HG03108 (cell line): ENCODE data around the gene GRN.
"Not testable (repeated sequence)": the region's sequence is repeated elsewhere in the genome, so short reads cannot be mapped to it uniquely, and the experiment has no call there.

ENCODE experiments used
- ATAC-seq: cut with Tn5 transposase; IDR thresholded peaks from one replicate; pipeline ENCODE4 v1.9.1; 2021; ENCODE audit warnings: moderate library complexity; ENCODE audit not compliant: unreplicated experiment

The GRN gene

DNA sequence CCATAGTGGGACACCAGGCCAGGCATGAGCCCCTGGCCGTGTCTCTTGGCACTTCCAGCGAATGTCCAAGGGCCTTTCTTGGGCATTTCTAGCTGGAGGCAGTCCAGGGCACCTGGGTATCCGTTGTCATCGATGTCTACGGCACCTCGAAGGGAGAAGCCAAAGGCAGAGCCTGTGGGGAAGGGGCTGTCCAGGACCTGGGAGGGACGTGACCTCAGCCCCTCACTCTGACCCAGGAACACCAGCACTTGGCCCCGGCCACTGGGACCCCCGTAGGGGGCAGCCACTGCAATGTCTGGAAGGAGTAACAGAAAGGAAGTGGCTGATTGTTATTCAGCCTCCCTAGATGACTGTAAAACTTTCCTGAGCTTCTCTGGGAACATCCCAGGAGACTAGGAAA lies 35.7 kb downstream of the GRN start:
- no peak for ATAC-seq

DNA sequence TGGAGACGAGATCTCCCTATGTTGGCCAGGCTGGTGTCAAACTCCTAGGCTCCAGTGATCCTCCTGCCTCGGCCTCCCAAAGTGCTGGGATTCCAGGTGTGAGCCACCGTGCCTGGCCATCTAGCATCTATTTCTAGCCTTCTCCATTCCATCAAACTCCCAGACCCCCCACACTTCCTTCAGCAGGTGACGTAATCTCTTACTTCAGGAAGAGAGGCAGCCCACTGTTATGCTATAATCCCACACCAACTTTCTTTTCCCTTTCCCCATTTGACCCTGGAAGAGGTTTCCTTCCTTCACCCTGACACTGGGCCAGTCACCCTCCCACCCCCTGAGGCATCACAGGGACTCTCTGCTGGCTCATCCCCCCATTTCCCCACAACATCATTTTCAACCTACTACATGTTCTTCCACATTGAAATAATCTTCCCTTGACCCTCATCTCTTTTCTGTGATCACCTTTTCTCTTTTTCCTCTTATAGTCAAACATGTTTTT lies 36.8 kb downstream of the GRN start:
- no peak for ATAC-seq

DNA sequence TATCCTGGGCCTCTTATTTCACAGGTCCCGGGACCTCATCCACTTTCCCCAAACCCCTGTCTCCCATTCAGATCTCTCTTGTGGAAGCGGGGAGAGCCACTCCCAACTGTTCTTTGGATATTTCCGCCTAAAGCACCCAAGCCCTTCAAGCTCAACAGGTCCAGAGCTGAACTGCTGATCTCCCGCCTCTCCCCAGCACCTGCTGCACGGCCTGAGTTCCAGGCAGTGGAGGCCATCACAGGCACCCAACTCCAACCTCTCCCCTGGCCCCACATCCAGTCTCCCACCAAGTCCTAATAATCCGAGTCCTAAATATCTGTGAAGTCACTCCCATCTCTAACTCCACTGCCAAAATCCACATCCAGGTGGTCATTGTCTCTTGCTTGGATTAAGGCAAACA lies 37.8 kb downstream of the GRN start:
- ATAC-seq: no peak

DNA sequence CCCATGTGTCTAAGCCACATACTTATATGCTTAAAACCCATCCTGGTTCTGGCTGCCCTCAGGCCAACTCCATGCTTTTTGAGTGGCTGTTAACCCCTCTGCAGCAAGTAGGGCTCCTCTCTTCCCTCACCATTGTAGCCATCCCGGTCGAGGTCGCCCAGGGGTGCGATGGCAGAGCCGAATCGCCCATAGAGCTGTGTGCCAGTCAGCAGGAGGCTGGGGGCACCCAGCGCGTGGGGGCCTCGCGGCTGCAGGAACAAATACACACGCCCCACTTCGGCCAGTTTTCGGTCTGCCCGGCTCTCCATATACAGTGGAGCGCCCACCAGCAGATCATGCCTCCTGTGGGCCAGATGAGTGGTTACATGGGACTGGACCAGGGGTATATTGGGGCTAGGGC lies 38.3 kb downstream of the GRN start:
- ATAC-seq: no peak

DNA sequence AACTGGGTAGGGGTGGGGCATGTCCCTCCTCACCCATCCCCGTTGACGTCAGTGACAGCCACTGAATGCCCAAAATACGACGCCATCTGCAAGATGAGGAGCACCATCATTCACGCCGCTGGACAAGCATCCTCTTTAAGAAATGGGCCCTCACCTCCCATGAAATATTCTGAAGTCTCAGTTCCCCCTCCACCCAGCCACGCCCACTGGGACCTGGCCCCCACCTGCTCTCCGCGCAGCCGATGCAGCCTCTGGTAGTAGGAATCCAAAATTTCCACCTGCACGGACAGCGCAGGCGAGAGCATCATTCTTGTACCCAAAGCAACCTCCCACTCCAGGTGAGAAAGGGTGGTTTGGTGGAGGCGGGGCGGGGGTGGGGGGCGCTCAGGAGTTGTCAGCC lies 38.8 kb downstream of the GRN start:
- ATAC-seq: no peak

DNA sequence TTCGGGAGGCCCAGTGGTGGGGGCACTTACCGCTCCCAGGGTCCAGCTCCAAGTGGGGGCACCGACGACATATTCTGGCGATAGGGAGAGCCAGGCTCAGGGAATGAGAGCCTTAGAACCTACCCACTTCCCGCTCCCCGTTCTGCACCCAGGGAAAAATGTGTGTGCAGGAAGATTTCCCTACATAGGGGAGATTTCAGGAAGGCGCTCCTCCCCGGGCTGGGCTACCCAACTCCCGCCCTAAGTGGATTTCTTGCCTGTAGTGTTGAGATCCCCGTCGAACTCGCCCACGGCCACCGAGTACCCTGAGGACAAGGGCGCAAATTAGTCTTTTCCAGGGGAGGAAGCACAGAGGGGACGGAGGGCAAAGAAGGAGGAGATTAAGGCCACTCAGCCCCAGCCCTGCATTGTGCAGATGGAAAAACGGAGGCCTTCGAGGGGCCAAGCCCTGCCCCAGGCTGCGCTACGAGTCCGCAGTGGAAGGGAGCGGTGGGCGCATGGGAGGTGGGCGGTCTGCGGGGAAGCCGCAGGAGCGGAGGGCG lies 39.2 kb downstream of the GRN start:
- no peak for ATAC-seq

DNA sequence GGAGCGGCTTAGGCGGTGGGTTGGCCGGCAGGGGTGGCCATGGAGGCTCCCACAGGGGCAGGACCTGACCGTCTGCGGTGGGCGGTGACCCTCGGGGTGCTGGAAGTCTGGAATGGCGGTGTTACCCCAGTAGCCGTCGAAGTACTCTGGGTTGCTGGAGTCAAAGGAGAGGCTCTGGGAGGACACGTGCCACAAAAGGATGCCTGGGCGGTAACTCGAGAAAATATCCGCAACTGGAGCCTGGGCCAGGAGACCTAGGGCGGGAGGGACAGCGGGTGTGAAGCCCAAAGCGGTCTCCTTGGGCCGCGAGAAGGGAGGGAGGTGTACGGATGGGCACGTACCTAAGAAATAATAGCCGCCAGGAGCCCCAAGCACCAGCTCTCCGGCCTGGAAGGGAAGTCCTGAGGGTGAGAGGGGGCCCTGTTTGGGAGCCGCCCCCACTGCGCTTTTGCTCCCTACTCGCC lies 39.8 kb downstream of the GRN start:
- no peak for ATAC-seq

DNA sequence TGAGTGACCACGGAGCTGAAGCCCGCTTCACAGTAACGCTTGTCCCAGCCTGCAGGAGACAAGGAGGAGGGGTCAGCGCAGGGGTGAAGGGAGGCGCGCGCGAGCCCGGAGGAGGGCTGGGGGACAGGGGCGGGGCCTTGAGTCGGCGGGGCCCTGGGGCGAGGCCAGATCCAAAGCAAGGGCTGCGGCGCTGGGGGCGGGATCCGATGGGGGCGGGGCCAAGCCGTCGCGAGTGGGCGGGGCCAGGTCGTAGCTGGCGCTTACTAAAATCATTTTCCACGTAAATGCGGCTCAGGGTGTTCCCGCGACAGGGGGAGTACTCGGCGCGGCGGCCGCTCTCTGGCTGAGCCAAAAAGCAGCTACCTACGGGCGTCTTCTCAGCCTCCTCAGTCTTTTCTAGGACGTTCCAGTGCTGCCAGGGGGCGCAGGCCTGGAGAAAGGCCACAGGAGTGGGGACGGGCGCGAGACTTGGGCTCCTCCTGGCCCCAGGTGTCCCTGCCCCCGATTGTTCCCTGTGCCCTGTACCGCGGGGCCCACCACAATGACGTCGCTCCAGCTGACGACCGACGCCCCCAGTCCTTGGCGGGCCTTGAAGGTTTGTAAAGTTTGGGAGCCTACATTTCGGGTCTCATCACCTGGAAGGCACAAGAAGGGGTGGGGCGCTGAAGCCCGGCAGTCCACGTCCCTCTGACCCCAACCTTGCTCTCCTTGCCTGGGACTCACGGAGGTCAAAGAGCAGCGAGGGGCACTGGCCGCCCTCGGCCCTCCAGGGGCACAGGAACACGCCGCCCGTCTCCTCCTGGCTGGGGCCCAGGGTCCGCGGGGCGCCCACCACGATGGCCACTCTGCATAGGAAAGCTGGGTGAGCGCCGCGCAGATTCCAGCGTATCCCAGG lies 40.4 kb downstream of the GRN start:
- no peak for ATAC-seq

DNA sequence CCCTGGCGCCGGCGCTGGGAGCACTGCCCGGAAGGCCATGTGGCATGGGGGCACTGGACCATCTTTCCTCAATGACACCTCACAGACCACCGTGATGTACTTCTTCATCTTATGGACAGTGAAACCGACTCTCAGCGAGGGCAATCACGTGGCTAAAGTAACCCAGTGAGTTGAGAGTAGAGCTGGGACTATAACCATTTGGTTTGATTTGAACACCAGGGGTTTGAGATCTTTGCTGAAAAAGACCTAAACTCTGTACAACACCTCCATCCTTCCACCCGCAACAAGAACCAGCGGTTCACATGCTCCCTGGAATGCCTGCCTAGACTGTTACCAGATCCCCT lies 41.1 kb downstream of the GRN start:
- ATAC-seq: no peak

DNA sequence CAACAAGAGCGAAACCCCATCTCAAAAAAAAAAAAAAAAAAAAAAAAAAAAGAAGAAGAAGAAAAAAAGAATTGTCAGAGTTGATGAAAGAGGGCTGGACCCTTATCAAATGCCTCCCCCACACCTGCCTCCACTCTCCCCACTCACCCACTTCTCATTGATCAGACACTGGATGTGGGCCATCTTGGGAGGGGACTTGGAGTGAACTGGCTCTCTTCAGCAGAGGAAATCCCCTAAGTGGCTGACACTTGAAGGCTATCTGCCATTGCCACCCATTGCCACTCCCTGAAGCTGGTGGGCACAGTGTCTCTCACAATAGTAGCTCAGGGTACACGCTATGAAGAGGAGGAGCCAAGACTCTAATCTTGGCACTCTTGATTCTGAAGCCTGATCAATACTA lies 42.7 kb downstream of the GRN start:
- no peak for ATAC-seq

DNA sequence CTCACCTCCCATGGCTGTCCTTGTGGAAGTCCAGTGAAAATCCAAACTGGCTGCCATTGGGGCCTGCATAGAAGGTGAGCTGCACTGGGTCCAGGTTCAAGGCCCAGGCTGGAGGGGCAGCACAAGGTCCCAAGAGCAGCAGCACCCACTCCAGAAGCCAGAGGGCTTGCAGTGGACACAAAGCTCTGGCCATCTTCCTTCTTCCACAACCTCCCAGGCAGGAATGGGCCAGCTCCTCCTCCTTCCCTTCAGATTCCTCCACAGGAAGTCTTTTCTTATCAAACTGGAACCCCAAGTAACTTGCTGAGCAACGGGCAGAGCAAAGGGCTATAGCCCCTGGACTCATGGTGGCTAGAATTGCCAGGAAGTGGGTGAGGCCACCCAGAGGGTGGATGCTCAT lies 44.2 kb downstream of the GRN start, which contains the start of gene ITGA2B:
Gene ITGA2B (minus strand): TSS at position 369 of the 400 bp plus-strand sequence. CDS start 176 bp downstream, at position 193.
- ATAC-seq: no peak

DNA sequence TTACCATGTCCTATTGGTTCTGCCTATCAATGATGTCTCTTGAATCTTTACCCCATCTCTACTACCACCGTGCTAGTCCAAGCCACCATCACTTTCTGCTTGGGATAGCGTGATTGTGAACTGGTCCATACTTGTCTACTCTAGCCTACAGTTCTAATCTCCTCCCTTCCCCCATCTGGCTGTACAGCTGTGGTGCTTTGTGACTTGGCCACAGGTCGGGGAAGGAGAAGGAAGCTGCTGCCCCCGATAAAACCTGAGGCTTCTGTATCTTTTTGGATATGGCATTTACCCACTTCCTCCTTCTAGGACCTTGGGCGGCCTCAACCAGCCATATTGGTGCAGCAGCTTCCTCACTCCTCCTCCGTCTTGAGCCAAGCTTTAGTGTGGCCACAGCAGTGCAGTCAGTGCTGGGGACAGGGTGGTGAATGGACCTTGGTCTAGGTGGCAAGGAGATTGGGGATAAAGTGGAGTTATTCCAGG lies 44.7 kb downstream of the GRN start:
- ATAC-seq: no peak

DNA sequence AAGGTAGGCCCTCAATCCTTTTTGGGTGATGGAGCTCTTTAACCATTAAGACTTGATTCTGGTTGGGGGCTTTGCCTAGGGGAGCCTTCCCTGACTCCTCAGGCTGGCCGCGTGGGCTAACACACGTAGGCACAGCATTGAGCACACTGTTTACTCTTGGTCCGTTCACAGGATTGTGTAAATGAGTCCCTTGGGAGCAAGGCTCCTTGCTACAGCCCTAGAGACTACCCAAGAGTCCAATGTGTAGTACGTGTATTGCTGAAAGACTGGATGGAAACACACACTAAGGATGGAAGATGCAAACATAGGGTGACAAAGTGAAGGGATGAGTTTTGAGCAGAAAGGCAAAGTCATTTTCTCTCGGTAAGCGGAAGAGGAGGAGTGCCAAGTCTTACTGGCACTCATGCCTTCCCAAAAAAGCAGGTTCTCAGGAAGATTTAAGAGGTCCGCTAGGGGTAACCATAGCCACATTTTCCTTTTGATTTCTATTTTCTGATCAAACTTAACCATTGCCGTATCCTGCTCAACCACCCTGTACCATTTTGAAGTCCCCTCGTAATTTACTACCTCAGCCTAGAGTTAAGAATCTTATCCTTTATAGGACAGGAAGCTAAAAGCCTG lies 45.3 kb downstream of the GRN start:
- ATAC-seq: no peak

DNA sequence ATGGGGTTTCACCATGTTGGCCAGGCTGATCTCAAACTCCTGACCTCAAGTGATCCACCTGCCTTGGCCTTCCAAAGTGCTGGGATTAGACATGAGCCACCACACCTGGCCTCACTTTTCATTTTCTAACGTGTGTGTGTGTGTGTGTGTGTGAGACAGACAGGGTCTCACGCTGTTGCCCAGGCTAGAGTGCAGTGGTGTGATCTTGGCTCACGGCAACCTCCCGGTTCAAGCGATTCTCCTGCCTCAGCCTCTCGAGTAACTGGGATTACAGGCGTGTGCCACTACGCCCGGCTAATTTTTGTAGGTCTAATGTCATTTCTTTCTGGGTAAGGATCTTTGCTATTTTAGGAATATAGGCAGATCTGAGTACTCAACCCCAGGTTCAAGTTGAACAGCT lies 49.0 kb downstream of the GRN start:
- ATAC-seq: not testable (repeated sequence)

DNA sequence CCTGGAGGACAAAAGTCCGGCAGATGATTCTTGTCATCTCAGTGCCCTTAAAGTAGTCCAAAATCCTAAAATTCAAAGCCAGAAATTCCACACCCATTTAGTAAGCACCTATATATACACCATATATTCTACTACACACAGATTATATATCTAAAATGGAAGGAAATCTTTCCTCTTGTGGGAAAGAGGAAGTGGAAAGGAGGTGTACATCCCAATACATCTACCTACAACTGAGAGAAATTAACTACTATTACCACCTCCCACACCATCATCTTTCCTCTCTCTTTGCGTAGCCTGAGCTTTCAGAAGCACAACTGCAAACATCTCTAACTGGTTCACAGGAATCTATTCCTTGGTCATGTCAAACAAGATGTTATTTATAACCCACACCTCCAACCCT lies 49.7 kb downstream of the GRN start:
- no peak for ATAC-seq

DNA sequence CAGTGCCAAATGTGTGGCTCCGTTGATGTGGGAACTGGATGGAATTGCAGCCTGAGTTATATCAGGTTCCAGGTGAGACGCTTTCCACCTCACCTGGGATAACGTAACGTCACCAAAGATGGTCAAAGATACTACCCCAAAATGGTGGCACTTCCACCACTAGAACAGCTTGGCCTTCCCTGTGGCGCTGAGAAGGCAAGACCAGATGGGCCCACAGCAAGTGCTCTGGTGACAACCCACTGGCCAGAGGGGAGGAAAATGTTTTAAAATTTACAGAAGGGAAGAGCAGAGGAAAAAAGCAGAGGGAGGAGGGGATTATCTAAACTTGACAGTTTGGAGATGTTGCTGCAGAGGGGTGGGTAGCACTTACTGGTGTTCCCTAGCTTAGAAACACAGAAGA lies 51.8 kb downstream of the GRN start:
- no peak for ATAC-seq

DNA sequence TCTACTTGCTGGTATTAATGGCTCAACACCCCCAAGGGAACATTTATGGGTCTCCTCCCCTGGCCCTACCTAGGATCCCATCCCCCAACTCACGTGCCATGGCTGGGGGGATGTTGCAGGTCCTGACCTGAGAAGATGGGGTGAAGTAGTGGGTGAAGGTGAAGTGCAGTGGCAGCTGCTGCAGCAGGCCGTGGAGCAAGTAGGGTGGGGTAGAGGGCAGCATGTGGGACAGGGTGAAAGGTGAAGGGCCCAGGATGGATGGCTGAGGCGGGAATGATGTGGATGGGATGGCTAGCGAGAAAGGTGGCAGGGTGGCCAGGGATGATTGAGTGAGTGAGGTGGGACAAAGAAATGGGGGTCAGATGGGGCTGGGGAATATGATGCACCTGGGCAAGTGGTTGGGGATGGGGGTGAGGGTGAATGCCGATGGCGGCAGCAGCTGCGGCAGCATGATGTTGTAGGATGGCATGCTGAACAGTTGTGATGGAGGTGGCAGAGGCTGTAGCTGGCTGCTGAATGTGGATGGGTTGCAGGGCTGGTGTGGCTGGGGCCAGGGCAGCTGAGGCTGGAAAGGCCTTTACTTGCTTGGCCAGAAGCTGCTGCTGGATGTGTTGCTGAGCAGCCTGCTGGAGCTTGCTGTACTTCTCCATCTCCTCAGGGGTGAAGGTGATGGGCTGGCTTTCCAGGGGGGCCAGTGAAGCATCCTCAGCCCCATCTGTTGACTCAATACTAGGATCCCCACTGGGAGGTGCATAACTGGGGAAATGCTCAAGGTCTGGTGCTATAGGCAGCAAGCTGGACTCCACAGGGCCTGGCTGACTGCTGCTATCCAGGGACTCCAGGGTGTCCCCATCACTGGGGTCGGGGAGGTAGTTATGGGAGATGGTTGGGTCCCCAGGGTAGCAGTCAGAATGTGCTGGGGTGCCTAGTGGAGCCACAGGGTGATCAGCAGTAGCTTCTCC lies 52.7 kb downstream of the GRN start:
- no peak for ATAC-seq

DNA sequence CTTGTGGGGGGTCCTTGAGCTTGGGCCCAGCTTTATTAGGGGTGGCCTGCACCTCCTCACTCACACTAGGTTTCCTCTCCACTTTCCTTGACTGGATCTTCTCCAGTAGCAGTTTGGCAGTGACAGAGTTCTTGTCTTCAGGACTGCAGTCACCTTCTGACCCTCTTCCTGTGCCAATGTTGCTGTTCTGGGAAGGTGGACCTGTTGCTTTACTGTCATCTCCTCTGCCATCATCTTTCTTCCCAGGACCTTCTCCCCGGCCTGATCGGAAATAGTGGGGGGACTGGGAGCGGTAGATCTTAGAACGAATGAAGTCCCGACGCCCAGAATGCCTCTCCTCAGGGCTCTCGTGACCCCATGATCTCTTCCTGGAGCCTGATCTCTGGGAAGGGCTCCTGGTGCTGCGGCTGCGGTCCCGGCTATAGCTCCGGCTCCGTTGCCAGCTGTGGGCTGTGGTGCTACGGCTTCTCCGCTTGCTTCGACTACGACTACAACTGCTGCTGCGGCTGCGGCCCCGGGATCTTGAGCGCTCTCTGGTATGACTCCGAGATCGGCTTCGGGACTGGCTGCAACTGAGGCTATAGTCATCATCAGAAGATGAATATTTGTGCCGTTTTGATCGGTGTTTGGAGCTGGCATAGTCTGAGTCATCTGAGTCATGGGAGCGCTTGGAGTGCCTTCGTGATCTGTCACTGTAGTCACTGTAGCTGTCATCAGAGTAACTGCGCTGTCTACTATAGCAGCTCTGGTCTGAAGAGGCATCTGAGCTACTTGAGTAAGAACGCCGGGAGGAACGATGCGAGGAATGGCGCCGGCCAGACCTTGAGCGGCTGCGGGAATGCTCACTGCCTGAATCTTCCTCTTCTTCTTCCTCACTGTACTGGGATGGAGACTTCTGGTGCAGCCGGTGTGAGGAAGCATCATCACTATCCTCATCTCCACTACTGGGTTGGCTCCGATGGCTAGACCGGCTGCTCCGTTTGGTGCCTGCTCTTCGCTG lies 53.9 kb downstream of the GRN start:
- ATAC-seq: no peak

DNA sequence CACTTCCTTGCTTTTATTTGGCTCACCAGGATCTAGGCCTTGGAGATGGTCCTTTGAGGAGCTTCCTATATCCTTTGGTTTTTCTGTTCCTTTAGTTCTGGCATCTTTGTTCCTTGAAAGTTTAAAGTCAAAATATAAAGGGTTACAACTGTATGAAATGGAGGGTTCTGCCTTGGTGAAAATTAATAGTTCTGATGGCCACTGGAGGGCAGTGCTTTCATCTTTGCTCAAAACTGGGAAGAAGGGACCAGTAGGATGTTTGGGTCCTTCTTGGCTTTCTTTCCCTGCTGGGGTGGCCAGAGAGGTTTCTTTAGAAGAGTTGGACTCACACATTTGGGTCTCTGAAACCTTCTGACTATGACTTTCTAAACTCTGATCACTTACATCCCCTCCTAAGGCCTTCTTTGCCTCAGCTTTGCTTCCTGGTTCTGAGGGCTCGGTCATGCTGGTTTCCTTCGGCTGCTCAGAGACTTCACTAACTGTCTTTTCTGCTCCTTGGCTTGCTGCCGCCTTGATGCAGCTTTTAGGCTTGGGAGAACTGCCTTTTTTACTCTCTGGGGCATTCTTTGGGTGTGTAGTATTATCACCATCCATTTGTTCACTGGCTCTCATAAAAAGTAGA lies 55.2 kb downstream of the GRN start:
- no peak for ATAC-seq
